Stomach (tissue), 19 donors: ENCODE data around the gene ARSD. TPM values are rescaled to one million over a fixed set of nuclear protein-coding genes. Genes with fewer than 3 reads are reported as not detected.
"Not testable (repeated sequence)": the region's sequence is repeated elsewhere in the genome, so short reads cannot be mapped to it uniquely, and the experiment has no call there.

Experiments
- DNase-seq, 2 donors: peaks; one replicate each; pipeline versions ENCODE4 v3.0.0 to v3.0.0-alpha.2; 2013 to 2019
- H3K27ac ChIP-seq, 5 donors: fragments of 200-600 bp in 4 of 5; sonication (generic) in 4 of 5; one replicate each; pipeline ENCODE4 v1.5.1; 2013 to 2019; ENCODE audit warnings: mild to moderate bottlenecking in 1 of 5, moderate library complexity in 1 of 5
- H3K27me3 ChIP-seq, 3 donors: fragments of 200-600 bp; sonication (generic); one replicate each; pipeline ENCODE4 v1.5.1; 2017 to 2019; ENCODE audit warnings: mixed run types in 1 of 3
- H3K36me3 ChIP-seq, 4 donors: fragments of 200-600 bp; sonication (generic); 1 replicate in 3 of 4; 2 replicates in 1 of 4; pipeline ENCODE4 v1.5.1; 2016 to 2019
- H3K4me1 ChIP-seq, 4 donors: fragments of 200-600 bp; sonication (generic); one replicate each; pipeline ENCODE4 v1.5.1; 2016 to 2019
- H3K4me3 ChIP-seq, 4 donors: fragments of 200-600 bp; sonication (generic) in 3 of 4; one replicate each; pipeline ENCODE4 v1.5.1; 2016 to 2019; ENCODE audit warnings: mild to moderate bottlenecking in 1 of 4
- H3K9me3 ChIP-seq, 4 donors: fragments of 200-600 bp; sonication (generic); one replicate each; pipeline ENCODE4 v1.5.1; 2016 to 2019
- EP300 ChIP-seq: sonication (generic); formaldehyde crosslinking; IDR thresholded peaks from one replicate; pipeline ENCODE4 v1.6.1; 2017; ENCODE audit warnings: antibody characterized with exemption
- POLR2A ChIP-seq, 4 donors: fragments of 450-650 bp; IDR thresholded peaks; one replicate each; pipeline ENCODE4 v1.6.1; 2016; ENCODE audit warnings: antibody characterized with exemption in 4 of 4, control low read depth in 2 of 4, mild to moderate bottlenecking in 1 of 4, moderate library complexity in 1 of 4
- POLR2AphosphoS5 ChIP-seq, 3 donors: sonication (generic); formaldehyde crosslinking; IDR thresholded peaks; one replicate each; pipeline ENCODE4 v1.6.1; 2016; ENCODE audit warnings: antibody characterized with exemption in 3 of 3
- WGBS, 5 donors: extraction: QIAGEN DNeasy Blood & Tissue Kit in 3 of 5; methylation state at CpG; one replicate each; pipeline versions ENCODE4 v1.1.5 to v1.1.7; 2013 to 2018; 5-methylcytosine and 5-hydroxymethylcytosine counted together
- intact Hi-C: fragments of 100-400 bp; cut with DNase I; formaldehyde crosslinking; loops from one replicate; pipeline ENCODE4 v1.15.1; 2023; ENCODE audit warnings: low total_unique reads
- long read RNA-seq, 10 donors: transcript quantifications; one replicate each; lab custom pipeline, GENCODE V29; 2026
- polyA plus RNA-seq, 3 donors: library from polyadenylated mRNA; stranded (reverse); fragments of 200-250 nt; gene quantifications; one replicate each; pipeline ENCODE4 v1.2.3, GENCODE V29; 2013
- total RNA-seq, 5 donors: library from RNA; depleted of rRNA; stranded (reverse); fragments of >200 nt; gene quantifications; one replicate each; pipeline versions ENCODE4 v1.1.0 to v1.2.3, GENCODE V29; 2014 to 2016
- TF ChIP-seq, protein P1 (sequence below), 7 experiments: fragments of 450-650 bp in 4 of 7; fragments of 200-600 bp in 3 of 7; sonication (generic) in 3 of 7; IDR thresholded peaks; one replicate each; pipeline ENCODE4 v1.5.1; 2016 to 2019; ENCODE audit warnings: antibody characterized with exemption in 7 of 7, control low read depth in 2 of 7, mild to moderate bottlenecking in 1 of 7
- donor health status: healthy with polysubstance abuse.
- donor health status: Bipolar disorder and iron deficiency.
- donor health status: healthy.

The ARSD gene, protein sequence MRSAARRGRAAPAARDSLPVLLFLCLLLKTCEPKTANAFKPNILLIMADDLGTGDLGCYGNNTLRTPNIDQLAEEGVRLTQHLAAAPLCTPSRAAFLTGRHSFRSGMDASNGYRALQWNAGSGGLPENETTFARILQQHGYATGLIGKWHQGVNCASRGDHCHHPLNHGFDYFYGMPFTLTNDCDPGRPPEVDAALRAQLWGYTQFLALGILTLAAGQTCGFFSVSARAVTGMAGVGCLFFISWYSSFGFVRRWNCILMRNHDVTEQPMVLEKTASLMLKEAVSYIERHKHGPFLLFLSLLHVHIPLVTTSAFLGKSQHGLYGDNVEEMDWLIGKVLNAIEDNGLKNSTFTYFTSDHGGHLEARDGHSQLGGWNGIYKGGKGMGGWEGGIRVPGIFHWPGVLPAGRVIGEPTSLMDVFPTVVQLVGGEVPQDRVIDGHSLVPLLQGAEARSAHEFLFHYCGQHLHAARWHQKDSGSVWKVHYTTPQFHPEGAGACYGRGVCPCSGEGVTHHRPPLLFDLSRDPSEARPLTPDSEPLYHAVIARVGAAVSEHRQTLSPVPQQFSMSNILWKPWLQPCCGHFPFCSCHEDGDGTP
- total RNA-seq = 10 to 100 TPM; 13.4 to 69.3 (median 45.2) TPM
- 10 to 100 TPM; 13.6 to 20.5 (median 13.9) TPM for polyA plus RNA-seq
- long read RNA-seq, donor 1, full-length matches to known transcripts = 6 of 6 reads
- long read RNA-seq, donor 1, partial matches to known transcripts = 0 of 6 reads
- long read RNA-seq, donor 1, other reads (novel, unspliced or antisense) = 0 of 6 reads
- long read RNA-seq, donor 2, full-length matches to known transcripts = 5 of 5 reads
- long read RNA-seq, donor 2, partial matches to known transcripts = 0 of 5 reads
- long read RNA-seq, donor 2, other reads (novel, unspliced or antisense) = 0 of 5 reads
- long read RNA-seq, donor 3, partial matches to known transcripts = 0 of 2 reads
- long read RNA-seq, donor 3, other reads (novel, unspliced or antisense) = 0 of 2 reads
- long read RNA-seq, donor 4 = 0 reads
- long read RNA-seq, donor 5, full-length matches to known transcripts = 5 of 10 reads
- long read RNA-seq, donor 5, partial matches to known transcripts = 5 of 10 reads
- long read RNA-seq, donor 5, other reads (novel, unspliced or antisense) = 0 of 10 reads
- long read RNA-seq, donor 6, full-length matches to known transcripts = 8 of 19 reads
- long read RNA-seq, donor 6, partial matches to known transcripts = 11 of 19 reads
- long read RNA-seq, donor 6, other reads (novel, unspliced or antisense) = 0 of 19 reads
- long read RNA-seq, donor 7, full-length matches to known transcripts = 3 of 3 reads
- long read RNA-seq, donor 7, partial matches to known transcripts = 0 of 3 reads
- long read RNA-seq, donor 7, other reads (novel, unspliced or antisense) = 0 of 3 reads
- long read RNA-seq, donor 8, full-length matches to known transcripts = 5 of 5 reads
- long read RNA-seq, donor 8, partial matches to known transcripts = 0 of 5 reads
- long read RNA-seq, donor 8, other reads (novel, unspliced or antisense) = 0 of 5 reads
- long read RNA-seq, donor 9, full-length matches to known transcripts = 1 of 1 reads
- long read RNA-seq, donor 9, partial matches to known transcripts = 0 of 1 reads
- long read RNA-seq, donor 9, other reads (novel, unspliced or antisense) = 0 of 1 reads
- long read RNA-seq, donor 10, full-length matches to known transcripts = 1 of 1 reads
- long read RNA-seq, donor 10, partial matches to known transcripts = 0 of 1 reads
- long read RNA-seq, donor 10, other reads (novel, unspliced or antisense) = 0 of 1 reads

DNA sequence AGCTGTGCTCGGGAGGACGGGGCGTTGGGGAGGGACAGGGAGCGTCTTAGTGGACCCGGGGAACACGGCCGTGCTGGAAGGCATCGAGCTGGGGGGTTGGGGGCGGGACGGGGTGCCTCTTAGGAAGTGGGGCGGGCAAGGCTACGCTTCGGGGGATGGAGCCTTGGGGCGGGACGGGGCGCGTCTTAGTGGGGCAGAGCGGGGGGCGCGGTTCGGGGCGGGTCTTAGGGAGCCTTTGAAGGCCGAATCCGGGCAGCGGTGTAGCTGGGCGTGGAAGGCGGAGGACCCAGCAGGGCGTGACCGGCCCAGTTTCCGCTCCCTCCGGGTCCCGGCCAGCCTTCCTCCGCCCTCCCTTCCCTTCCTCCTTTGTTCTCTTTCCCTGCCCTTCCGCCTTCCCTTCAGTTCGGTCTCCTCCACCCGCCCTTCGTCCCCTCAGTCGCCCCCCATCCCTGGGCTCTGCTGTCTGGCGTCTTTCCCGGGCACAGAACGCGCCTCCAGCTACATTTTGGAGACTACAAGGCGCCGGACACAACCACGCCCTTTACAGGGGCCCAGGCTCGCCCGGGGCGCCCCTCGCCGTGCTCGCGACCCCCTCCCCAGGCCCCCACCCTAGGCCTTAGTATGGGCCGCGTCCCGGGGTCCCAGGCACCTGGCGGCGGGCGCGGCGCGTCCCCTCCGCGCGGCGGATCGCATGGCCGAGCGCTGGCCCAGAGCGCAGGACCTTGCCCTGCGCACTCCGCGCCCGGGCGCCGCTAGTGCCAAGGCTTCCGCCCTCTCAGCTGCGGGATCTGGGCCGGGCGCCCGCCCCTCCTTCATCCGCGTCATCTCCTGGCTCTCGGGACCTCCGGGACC, at the start of gene ARSD:
Gene ARSD (minus strand): TSS at position 757 of the 852 bp plus-strand sequence. CDS start 64 bp downstream, at position 693.
- WGBS, 5 donors = 1 to 3% (median 2%) methylated on average over 21 to 79 of the region's 84 CpGs
- H3K27me3 ChIP-seq = no peaks in the 10 kb centered on the region
- peak within 1 kb of the TSS; percentile 56 to 78 (median 67) for H3K4me3 ChIP-seq
- peaks cover 0 to 12% (median 5%) of the 10 kb centered on the region in 4 donors for H3K9me3 ChIP-seq
- peak within 1 kb of the TSS; percentile 96 to 99 (median 98) for H3K27ac ChIP-seq
- peaks cover 0 to 18% (median 7%) of the 10 kb centered on the region in 4 donors for H3K36me3 ChIP-seq
- DNase-seq = peak; percentile 95 to 97
- intact Hi-C loops = no loop called here
- TF ChIP-seq, protein P1, sequence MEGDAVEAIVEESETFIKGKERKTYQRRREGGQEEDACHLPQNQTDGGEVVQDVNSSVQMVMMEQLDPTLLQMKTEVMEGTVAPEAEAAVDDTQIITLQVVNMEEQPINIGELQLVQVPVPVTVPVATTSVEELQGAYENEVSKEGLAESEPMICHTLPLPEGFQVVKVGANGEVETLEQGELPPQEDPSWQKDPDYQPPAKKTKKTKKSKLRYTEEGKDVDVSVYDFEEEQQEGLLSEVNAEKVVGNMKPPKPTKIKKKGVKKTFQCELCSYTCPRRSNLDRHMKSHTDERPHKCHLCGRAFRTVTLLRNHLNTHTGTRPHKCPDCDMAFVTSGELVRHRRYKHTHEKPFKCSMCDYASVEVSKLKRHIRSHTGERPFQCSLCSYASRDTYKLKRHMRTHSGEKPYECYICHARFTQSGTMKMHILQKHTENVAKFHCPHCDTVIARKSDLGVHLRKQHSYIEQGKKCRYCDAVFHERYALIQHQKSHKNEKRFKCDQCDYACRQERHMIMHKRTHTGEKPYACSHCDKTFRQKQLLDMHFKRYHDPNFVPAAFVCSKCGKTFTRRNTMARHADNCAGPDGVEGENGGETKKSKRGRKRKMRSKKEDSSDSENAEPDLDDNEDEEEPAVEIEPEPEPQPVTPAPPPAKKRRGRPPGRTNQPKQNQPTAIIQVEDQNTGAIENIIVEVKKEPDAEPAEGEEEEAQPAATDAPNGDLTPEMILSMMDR (IDR thresholded peaks at IDR 0.05) = no peak
- TF ChIP-seq EP300 = no peak
- TF ChIP-seq POLR2A (IDR thresholded peaks at IDR 0.05) = peak in 1 of 4 donors; percentile 9
- TF ChIP-seq POLR2AphosphoS5 (IDR thresholded peaks at IDR 0.05) = peak; percentile 88 to 96 (median 92)
- H3K4me1 ChIP-seq = peaks cover 0 to 16% (median 2%) of the 10 kb centered on the region in 4 donors

DNA sequence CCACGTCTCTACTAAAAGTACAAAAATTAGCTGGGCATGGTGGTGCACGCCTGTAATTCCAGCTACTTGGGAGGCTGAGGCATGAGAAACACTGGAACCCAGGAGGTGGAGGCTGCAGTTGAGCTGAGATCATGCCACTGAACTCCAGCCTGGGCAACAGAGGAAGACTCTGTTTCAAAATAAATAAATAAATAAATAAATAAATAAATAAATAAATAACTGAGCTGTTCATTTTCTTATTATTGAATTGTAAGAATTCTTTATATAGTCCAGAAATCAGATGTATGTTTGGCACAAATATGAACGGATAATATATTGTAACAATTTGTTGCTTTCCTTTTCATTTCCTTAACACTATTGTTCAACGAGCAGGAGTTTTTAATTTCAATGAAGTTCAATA, 49.5 kb upstream of the ARSD start:
- H3K36me3 ChIP-seq, H3K27ac ChIP-seq: not testable (repeated sequence)

DNA sequence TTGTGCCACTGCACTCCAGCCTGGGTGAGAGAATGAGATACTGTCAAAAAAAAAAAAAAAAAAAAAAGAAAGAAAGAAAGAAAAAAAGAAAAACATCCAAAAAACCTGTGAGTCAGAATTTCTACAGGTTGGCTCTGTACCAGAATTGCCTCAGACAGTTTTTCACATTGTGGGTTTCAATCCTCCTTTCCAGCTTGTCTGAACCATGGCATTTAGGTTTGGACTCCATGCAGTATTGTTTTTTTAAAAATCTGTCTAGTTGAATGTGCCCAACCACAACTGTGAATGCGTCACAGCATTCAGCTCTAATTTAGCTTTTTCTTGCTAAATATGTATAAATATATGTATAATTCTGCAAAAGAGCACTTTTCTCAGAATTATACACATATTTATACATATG, 45.8 kb upstream of the ARSD start:
- no peak for DNase-seq
- Histone ChIP-seq H3K4me1 (no peaks in the 10 kb centered on the region), H3K9me3 (no peaks in the 10 kb centered on the region), H3K4me3 (no peak overlapping the region), H3K27ac (no peak overlapping the region), H3K27me3 (no peaks in the 10 kb centered on the region), H3K36me3 (no peaks in the 10 kb centered on the region)
- intact Hi-C loops = no loop called here
- TF ChIP-seq EP300 = no peak
- no peak for TF ChIP-seq POLR2A (IDR thresholded peaks at IDR 0.05)
- no peak for TF ChIP-seq POLR2AphosphoS5 (IDR thresholded peaks at IDR 0.05)
- TF ChIP-seq, protein P1 (IDR thresholded peaks at IDR 0.05) = no peak
- 73 to 92% (median 85%) methylated on average over 1 of the region's 1 CpG for WGBS, 5 donors

More for the DNA sequence above, 49.5 kb upstream of the ARSD start:
- H3K4me3 ChIP-seq, H3K9me3 ChIP-seq, DNase-seq, H3K4me1 ChIP-seq, intact Hi-C loops, H3K27me3 ChIP-seq: not testable (repeated sequence)
- whole genome bisulfite sequencing, 5 donors = 90 to 97% (median 95%) methylated on average over 3 to 4 of the region's 4 CpGs
